ENCODE measurements around the gene ECHDC3. TPM values are rescaled to one million over a fixed set of nuclear protein-coding genes. Genes with fewer than 3 reads are reported as not detected.
"Not testable (repeated sequence)": the region's sequence is repeated elsewhere in the genome, so short reads cannot be mapped to it uniquely, and the experiment has no call there.

The ECHDC3 gene
- total and polyA plus RNA-seq, 2 experiments from 2014 or later, result 0.97 to 1.8 TPM

DNA sequence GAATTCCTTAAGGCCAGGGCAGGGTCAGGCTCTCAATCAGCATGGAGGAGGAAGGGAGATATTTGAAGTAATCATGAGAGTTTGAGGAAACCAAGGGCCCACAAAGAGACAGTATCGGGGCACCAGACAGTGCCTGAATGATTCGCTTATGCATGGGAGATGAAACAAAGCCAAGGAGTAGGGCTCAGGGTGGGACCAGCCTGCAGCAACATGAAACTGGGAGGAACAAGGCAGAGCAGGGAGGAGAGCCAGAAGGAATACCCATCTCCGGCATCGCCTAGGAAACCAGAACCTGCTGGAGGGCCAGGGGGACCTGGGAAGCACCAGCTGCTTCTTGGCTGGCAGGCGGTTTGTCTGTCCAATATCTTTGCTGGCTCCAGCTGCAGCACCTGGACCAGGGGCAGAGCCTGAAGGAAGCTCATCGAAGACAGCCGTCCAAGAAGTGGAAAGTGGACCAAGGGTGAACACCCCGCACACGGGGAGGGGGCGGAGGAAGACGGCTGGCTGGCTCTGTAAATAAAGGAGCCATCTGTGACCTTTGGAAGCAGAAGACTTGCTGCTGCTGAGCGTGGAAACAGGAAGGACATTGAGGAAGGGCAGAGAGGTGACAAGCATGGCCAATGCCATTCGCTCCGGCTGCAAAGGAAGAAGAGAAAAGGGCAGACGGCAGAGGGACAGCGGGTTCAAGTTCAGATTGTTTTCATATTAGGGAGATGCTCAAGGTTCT, 34.4 kb upstream of the ECHDC3 start:
- H3K4me3 ChIP-seq, result no peak overlapping the region
- H4K20me1 ChIP-seq (ENCODE audit: insufficient read depth), result no peaks in the 10 kb centered on the region
- H3K4me2 ChIP-seq (ENCODE audit: unreplicated experiment), result no peak overlapping the region
- 63 to 66% methylated on average over 16 of the region's 16 CpGs for WGBS, 2 experiments (ENCODE audit: low coverage in 1 of 2, low lambda C conversion rate in 2 of 2, missing lambda C conversion rate in 2 of 2)
- no peak overlapping the region for H3K9ac ChIP-seq
- no peak overlapping the region for H2AFZ ChIP-seq
- in situ Hi-C loops (cut with MboI), result no loop called here
- H3K9me3 ChIP-seq (ENCODE audit: low read depth), result no peaks in the 10 kb centered on the region
- no peaks in the 10 kb centered on the region for H3K79me2 ChIP-seq (ENCODE audit: insufficient read depth)
- H3K27me3 ChIP-seq (replicated peaks; ENCODE audit: insufficient read depth), result no peaks in the 10 kb centered on the region; the same call in 1 of the 2 replicates
- no peak for DNase-seq
- H3K36me3 ChIP-seq (ENCODE audit: low read depth), result no peaks in the 10 kb centered on the region
- H3K9me2 ChIP-seq (ENCODE audit: insufficient read depth), result no peaks in the 10 kb centered on the region
- H3K4me1 ChIP-seq (ENCODE audit: insufficient read depth), result no peaks in the 10 kb centered on the region
- H3K27ac ChIP-seq, result no peak overlapping the region
- TF ChIP-seq EZH2 (IDR thresholded peaks at IDR 0.05; ENCODE audit: insufficient read depth, poor library complexity, severe bottlenecking), result no peak
- no peak for TF ChIP-seq EZH2phosphoT487 (IDR thresholded peaks at IDR 0.05; ENCODE audit: insufficient read depth, low read depth)
- no peaks in the 10 kb centered on the region for H3F3A ChIP-seq (ENCODE audit: insufficient read depth)

DNA sequence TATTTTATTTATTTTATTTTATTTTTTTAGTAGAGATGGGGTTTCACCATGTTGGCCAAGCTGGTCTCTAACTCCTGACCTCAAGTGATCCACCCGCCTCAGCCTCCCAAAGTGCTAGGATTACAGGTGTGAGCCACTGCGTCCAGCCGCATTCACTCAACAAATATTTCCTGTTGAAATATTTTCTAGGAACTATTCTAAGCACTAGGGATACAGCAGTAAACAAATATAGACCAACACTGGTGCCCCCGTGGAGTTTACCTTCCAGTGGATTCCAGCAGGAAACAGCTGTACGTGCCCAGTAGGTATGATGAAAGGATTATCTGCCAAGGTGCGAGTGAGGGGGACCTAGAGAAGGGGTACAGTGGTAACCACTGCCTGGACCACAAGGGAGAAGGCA, 33.4 kb upstream of the ECHDC3 start:
- H3F3A ChIP-seq (ENCODE audit: insufficient read depth); H2AFZ ChIP-seq; H3K27ac ChIP-seq; H3K27me3 ChIP-seq (replicated peaks; ENCODE audit: insufficient read depth); H3K36me3 ChIP-seq (ENCODE audit: low read depth); H3K4me2 ChIP-seq (ENCODE audit: unreplicated experiment); in situ Hi-C loops (cut with MboI); H4K20me1 ChIP-seq (ENCODE audit: insufficient read depth); H3K9ac ChIP-seq; H3K4me3 ChIP-seq; H3K4me1 ChIP-seq (ENCODE audit: insufficient read depth); H3K9me3 ChIP-seq (ENCODE audit: low read depth); H3K79me2 ChIP-seq (ENCODE audit: insufficient read depth); H3K9me2 ChIP-seq (ENCODE audit: insufficient read depth); DNase-seq: not testable (repeated sequence)
- 75 to 81% methylated on average over 6 of the region's 6 CpGs for WGBS, 2 experiments (ENCODE audit: low coverage in 1 of 2, low lambda C conversion rate in 2 of 2, missing lambda C conversion rate in 2 of 2)

DNA sequence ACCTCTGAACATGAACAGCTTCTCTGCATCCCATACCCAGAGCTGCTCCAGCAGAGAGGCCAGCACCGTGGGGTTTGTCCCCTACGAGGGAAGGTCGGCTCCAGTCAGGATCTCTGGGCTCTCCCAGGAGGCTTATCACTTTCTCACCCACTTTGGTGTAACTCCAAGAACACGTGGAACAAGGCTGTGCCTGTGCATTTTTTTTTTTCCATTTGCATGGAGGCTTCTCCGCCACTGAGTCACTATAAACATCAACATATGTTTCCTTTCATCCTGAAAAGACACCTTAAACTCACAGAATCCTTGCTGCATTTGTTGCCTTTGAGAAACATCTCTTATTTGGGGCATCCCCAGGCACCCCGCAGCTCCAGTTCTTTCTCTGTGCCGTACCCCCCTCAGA, 29.4 kb upstream of the ECHDC3 start:
- H2AFZ ChIP-seq, result no peak overlapping the region
- no peak overlapping the region for H3K4me2 ChIP-seq (ENCODE audit: unreplicated experiment)
- H4K20me1 ChIP-seq (ENCODE audit: insufficient read depth), result no peaks in the 10 kb centered on the region
- peaks cover 5% of the 10 kb centered on the region; the same call in 1 of the 2 replicates for H3K27me3 ChIP-seq (replicated peaks; ENCODE audit: insufficient read depth)
- H3K9me2 ChIP-seq (ENCODE audit: insufficient read depth), result no peaks in the 10 kb centered on the region
- no peaks in the 10 kb centered on the region for H3F3A ChIP-seq (ENCODE audit: insufficient read depth)
- H3K9ac ChIP-seq, result no peak overlapping the region
- no peaks in the 10 kb centered on the region for H3K9me3 ChIP-seq (ENCODE audit: low read depth)
- DNase-seq, result peak; percentile 30
- no peak overlapping the region for H3K4me3 ChIP-seq
- no peaks in the 10 kb centered on the region for H3K4me1 ChIP-seq (ENCODE audit: insufficient read depth)
- no peaks in the 10 kb centered on the region for H3K79me2 ChIP-seq (ENCODE audit: insufficient read depth)
- 20 to 29% methylated on average over 7 of the region's 7 CpGs for WGBS, 2 experiments (ENCODE audit: low coverage in 1 of 2, low lambda C conversion rate in 2 of 2, missing lambda C conversion rate in 2 of 2)
- in situ Hi-C loops (cut with MboI), result no loop called here
- no peak for TF ChIP-seq EZH2 (IDR thresholded peaks at IDR 0.05; ENCODE audit: insufficient read depth, poor library complexity, severe bottlenecking)
- no peak overlapping the region for H3K27ac ChIP-seq
- H3K36me3 ChIP-seq (ENCODE audit: low read depth), result no peaks in the 10 kb centered on the region

DNA sequence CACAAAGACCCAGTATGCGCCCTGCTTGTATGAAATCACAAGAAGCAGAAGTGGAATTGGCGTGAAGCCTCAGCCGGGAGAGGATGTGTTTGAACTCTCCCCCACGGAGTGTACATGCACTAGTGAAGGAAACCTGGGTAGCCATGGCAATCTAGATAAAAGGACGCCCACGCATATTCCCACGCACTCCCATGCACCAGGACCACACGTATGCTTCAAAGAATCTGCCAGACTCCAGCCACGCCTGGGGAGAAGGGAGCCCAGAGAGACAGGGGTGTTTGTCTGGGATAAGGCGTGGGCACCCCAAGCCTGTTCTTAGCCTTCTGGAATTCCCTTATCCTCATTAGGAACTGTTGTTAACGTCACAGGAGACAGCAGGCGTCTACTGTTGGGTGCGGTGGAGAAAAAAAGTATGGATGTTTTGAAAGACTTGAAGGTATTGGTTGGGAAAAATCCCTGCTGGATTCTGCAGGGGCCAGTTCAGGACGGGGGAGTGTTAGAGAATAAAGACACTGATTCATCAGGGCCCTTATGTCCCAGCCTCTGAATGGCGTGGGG, 28.9 kb upstream of the ECHDC3 start:
- no peak overlapping the region for H3K27ac ChIP-seq
- H3K27me3 ChIP-seq (replicated peaks; ENCODE audit: insufficient read depth), result peaks cover 5% of the 10 kb centered on the region; the same call in 1 of the 2 replicates
- no peak overlapping the region for H2AFZ ChIP-seq
- no peaks in the 10 kb centered on the region for H3F3A ChIP-seq (ENCODE audit: insufficient read depth)
- in situ Hi-C loops (cut with MboI), result no loop called here
- H4K20me1 ChIP-seq (ENCODE audit: insufficient read depth), result no peaks in the 10 kb centered on the region
- no peak for TF ChIP-seq EZH2phosphoT487 (IDR thresholded peaks at IDR 0.05; ENCODE audit: insufficient read depth, low read depth)
- no peak for TF ChIP-seq EZH2 (IDR thresholded peaks at IDR 0.05; ENCODE audit: insufficient read depth, poor library complexity, severe bottlenecking)
- no peak overlapping the region for H3K4me2 ChIP-seq (ENCODE audit: unreplicated experiment)
- H3K4me1 ChIP-seq (ENCODE audit: insufficient read depth), result no peaks in the 10 kb centered on the region
- H3K4me3 ChIP-seq, result no peak overlapping the region
- 51 to 53% methylated on average over 14 to 15 of the region's 15 CpGs for WGBS, 2 experiments (ENCODE audit: low coverage in 1 of 2, low lambda C conversion rate in 2 of 2, missing lambda C conversion rate in 2 of 2)
- DNase-seq, result peak; percentile 33
- no peaks in the 10 kb centered on the region for H3K9me3 ChIP-seq (ENCODE audit: low read depth)
- no peaks in the 10 kb centered on the region for H3K9me2 ChIP-seq (ENCODE audit: insufficient read depth)
- H3K9ac ChIP-seq, result no peak overlapping the region
- no peaks in the 10 kb centered on the region for H3K36me3 ChIP-seq (ENCODE audit: low read depth)
- no peaks in the 10 kb centered on the region for H3K79me2 ChIP-seq (ENCODE audit: insufficient read depth)
